ENCODE results near the gene ASRGL1.
"Not testable (repeated sequence)": the region's sequence is repeated elsewhere in the genome, so short reads cannot be mapped to it uniquely, and the experiment has no call there.

GRCh38 chr11:62336949-62337302 is 322 bp upstream of the ASRGL1 start:
- not testable (repeated sequence) for TF ChIP-seq CREB5 (CRISPR knock-in tag; IDR thresholded peaks at IDR 0.05; ENCODE audit: low read depth); ZFP3 (CRISPR knock-in tag; IDR thresholded peaks at IDR 0.05)

Data from SK-N-SH treated with all-trans-retinoic acid at 6 μM for 48 hours (cell line).